ENCODE results near the gene RPRD1A.

DNA sequence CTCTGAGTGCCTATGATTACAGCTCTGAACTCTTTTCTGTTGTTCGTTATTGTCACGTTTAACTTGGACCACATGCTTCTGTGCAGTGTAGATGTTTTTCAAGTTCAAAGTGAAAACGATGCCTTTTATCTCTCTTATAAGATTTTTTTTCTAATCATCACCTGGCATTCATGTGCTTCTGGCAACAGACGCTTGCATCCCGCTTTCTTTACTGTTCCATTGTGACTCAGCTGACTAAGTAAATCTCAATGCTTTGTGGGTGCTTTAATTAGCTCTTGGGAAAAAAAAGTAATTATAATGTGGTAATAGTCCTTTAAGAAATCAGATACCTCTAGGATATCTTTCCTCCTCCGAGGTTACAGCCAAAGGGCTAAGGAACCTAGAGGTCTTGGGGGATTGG is 126.1 kb downstream of the RPRD1A start:
- TF ChIP-seq GATA3 (IDR thresholded peaks at IDR 0.05; ENCODE audit: low read depth, low read length) (no peak), GATA2 (IDR thresholded peaks at IDR 0.05; ENCODE audit: low read depth, low read length) (no peak)

All from SH-SY5Y (cell line).